NB4 (cell line): Measurements from ENCODE around the gene TNNC1.

ENCODE experiments used
- POLR2A ChIP-seq: IDR thresholded peaks from 2 replicates; pipeline ENCODE4 v1.6.1; 2011; ENCODE audit warnings: mild to moderate bottlenecking; ENCODE audit not compliant: insufficient read length; ENCODE audit errors: extremely low read depth
- TF ChIP-seq, protein P1 (sequence below): IDR thresholded peaks from one replicate; pipeline ENCODE4 v1.5.1; 2012; ENCODE audit warnings: low read depth, low read length
- TF ChIP-seq, protein P2 (sequence below): IDR thresholded peaks from 2 replicates; pipeline ENCODE4 v1.6.1; 2011; ENCODE audit warnings: low read depth, low read length

DNA sequence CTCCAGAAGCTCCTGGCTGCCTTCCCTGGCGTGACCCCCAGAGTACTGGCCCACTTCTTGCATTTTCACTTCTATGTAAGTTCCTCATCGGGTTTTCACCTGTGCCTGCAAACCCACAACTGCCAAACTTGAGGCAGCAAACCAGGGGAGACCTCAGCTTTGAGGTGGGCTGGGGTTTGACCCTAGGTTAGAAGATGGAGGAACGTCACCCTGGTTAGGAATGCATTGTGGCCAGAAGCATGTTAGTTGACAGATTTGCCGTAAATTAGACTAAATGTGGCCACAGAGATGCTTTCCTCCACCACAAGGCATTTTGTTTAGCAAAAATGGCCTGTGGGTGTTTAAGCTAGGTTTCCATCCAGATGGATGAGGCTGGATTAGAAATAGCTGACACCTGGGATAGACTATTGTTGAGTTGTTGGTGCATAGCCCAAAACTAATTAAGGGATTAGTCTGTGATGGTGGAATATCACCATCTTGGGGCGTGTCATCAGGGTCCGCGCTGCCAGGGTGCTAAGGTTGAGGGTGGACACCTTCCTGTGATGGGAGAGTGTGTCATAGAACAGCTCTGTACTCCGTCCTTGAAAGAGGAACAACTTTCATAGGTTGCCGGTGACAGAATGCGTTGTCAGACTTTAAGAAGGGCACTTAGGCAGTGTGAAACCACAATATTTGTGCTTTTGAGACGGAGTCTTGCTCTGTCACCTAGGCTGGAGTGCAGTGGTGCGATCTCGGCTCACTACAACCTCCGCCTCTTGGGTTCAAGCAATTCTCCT lies 5.1 kb upstream of the TNNC1 start:
- TF ChIP-seq, protein P1, sequence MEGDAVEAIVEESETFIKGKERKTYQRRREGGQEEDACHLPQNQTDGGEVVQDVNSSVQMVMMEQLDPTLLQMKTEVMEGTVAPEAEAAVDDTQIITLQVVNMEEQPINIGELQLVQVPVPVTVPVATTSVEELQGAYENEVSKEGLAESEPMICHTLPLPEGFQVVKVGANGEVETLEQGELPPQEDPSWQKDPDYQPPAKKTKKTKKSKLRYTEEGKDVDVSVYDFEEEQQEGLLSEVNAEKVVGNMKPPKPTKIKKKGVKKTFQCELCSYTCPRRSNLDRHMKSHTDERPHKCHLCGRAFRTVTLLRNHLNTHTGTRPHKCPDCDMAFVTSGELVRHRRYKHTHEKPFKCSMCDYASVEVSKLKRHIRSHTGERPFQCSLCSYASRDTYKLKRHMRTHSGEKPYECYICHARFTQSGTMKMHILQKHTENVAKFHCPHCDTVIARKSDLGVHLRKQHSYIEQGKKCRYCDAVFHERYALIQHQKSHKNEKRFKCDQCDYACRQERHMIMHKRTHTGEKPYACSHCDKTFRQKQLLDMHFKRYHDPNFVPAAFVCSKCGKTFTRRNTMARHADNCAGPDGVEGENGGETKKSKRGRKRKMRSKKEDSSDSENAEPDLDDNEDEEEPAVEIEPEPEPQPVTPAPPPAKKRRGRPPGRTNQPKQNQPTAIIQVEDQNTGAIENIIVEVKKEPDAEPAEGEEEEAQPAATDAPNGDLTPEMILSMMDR: no peak
- TF ChIP-seq, protein P2, sequence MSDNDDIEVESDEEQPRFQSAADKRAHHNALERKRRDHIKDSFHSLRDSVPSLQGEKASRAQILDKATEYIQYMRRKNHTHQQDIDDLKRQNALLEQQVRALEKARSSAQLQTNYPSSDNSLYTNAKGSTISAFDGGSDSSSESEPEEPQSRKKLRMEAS: no peak
- TF ChIP-seq POLR2A: no peak
